M059J (cell line): ENCODE measurements around the gene DENND1A. TPM values are rescaled to one million over a fixed set of nuclear protein-coding genes. Genes with fewer than 3 reads are reported as not detected.
"Not testable (repeated sequence)": the region's sequence is repeated elsewhere in the genome, so short reads cannot be mapped to it uniquely, and the experiment has no call there.

Experiments used
- DNase-seq: peaks from one replicate; pipeline ENCODE4 v3.0.0-alpha.2; 2012; ENCODE audit warnings: low read depth
- total RNA-seq: library from RNA; depleted of rRNA; stranded (reverse); fragments of >200 nt; shearing (Covaris generic); gene quantifications from 2 replicates; pipeline ENCODE4 v1.2.3, GENCODE V29; 2014

Gene DENND1A
- total RNA-seq, 1 experiment from 2014 or later = 15.7 TPM

DNA sequence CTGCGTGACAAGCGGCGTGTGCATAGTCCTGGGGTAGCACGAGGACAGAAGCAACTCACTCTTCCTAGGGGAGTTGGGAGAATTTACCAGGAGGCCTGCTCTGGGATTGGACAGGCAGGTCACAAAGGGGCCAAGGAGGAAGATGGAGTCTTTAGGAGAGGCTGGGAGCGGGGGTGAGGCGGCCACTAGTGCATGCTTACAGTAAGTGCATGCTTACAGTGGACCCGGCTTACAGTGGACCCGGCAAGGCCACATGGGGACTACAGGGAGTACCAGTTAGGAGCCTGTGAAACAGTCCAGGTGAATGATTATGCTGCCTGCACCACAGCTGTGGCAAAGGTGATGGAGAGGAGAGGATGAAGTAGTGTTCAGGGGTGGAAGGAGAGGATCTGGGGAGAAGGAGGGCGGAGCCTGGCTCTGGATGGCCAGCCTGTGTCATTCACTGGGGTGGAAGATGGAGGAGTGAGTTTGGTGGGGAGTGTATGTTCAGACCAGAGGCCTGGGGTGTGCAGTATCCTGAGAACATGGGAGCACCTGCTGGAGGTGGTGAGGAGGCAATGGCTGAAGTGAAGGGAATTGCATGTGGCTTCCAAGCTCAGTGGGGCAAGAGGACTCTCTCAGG lies 495.2 kb downstream of the DENND1A start:
- DNase-seq = no peak

DNA sequence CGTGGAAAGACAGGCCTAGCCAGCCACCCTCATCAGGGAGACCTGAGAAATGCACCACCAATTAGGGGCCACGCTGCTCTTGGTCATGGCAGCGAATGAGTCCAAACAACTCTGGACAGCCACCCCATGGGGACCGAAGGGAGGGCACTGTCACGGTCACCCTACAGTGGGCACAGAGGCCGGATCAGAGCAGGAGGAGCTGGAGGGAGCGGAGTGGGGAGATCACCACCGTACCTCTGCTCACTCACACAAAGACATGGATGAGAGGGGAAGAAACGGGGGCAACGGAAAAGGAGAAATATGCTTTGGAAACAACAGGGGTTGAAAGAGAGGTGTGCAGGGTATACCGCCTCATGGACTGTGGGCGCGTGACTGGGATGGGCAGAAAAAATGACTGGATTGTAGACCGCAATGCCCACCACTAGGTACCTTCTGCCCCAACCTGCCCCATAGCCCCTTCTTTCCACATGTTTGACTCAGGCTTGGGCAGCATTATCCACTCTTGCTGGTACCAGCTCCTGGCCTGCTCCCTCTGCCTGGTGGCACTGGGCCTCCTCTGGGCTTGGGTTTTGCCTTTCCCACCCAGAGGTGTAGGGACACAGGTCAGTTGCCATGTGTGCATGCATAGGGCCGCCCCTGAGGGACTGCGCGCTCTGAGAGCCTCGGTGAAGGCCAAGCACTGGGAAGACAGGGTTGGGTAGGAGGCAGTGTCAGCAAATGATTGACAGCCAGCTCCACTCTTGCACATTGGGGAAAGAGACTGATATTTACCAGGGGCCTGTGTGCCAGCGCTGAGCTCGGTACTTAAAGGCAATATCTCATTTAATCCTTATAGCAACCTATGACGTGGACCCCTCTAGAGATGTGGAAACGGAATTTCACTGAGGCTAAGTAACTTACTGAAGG lies 497.3 kb downstream of the DENND1A start:
- DNase-seq = no peak

DNA sequence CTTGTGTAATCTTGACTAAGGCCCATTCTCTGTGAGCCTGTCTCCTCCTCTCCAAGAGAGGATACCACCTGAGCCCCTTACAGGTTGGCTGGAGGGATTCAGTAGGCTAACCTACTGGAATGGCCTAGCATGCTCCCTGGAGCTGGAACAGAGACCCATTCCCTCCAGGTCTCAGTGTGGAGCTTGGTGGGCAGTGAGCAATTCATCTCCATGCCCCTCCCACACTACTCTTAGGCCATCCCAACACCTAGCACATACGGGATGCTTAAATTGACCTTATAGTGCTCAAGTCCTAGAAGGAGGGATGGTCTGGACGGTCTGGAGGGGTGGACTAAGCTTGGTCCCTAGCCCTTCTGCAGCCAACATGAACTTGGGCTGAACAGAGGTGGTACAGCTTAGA lies 498.3 kb downstream of the DENND1A start:
- DNase-seq = no peak

DNA sequence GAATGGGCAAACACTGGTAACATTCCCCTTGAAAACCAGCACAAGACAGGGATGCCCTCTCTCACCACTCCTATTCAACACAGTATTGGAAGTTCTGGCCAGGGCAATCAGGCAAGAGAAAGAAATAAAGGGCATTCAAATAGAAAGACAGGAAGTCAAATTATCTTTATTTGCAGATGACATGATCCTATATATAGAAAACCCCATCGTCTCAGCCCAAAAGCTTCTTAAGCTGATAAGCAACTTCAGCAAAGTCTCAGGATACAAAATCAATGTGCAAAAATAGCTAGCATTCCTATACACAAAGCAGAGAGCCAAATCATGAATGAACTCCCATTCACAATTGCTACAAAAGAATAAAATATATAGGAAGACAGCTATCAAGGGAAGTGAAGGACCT lies 501.5 kb downstream of the DENND1A start:
- DNase-seq = not testable (repeated sequence)

DNA sequence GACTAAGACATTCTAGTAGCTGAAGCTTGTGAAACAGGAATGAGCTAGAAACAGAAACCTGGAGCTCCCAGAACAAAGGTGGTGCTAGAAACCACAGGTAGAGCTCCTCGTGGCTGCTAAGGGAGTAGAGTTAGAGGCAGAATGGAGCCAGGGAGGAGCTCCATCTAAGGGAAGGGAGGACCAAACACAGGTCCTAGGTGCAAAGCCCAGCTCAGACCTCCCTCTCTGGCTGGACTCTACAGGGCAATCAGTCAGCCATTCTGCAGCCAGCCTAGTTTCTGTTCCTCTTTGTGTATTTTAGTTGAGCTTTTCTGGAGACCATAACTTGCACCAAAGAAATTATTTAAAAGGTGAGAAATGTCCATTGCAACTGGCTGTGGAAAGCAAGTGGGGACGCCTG lies 503.5 kb downstream of the DENND1A start:
- no peak for DNase-seq

DNA sequence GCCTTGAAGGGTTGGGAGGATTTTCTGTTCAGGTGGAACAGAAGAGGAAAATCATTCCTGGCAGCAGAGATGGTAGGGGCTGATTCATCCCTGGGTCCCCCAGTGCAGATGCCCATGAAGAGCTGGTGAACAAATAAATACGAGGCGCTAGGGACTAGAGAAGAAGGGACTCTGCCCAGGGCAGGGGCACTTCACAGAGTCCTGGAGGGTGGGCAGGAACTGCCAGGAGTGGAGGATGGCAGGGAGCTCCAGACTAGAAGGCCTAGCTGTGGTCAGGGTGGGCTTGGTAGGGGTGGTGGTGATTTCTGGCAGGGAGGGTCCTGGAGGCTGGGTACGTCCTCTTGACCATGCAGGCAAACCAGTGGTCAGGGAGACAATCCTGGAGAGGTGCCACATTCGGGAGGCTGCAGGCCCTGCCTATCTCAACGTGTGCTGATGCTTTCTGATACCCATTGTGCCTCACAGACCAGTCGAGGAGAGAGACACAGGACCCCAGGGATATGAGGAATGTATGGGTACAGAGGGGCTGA lies 504.0 kb downstream of the DENND1A start:
- no peak for DNase-seq

DNA sequence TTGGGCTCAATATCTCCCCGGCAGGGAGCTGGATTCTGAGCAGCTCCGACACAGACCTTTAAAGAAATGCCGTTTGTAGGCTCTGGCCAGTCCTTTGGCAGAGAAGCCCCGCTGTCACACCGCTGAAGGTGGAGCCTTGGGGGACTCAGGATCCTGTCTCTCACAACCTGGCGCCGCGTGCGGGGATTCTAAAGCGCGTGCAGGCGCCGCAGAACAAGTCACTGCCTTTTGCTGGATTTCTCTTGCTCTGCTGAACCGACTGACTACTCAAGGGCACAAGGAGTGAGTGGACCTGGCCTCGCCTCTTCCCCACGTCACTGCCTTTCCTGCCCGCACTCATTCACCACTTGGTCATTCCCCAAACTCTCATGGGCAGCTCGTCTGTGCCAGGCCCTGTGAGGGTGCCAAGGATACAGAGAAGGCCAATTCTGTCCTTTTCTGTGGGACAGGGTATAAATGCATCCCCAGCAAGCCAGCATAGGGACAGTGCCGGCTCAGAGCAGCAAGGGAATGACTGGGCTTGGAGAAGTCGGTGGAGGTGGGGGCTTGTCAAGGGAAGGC lies 504.6 kb downstream of the DENND1A start:
- DNase-seq = no peak

DNA sequence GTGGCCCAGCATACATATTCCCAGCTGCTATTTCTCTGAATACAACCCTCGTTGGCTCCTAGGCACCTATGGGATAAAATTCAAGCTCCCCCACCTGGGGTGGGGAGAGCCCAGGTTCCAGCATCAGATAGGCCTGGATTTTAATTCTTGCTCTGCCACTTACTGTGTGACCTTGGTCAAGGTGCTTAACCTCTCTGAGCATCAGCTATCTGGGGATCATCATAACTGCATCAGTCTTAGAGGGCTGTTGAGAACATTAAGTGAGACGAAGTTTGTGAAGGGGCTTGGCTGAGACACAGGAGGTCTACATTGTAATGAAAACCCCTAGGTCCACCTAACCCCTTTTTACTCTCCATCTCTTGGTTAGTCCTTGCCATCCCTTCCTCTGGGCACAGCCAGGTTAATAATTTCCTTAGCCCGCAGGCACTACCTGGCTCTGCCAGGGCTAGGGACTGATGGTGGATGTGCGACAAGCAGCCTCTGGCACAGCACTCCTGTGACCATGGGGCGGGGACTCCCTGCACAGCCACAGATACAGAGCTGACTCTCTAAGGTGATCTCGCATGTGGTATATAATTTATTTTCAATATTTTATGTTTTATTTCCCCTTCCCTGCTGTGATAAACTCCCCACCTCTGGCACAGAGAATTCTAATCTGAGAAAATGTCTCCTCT lies 505.2 kb downstream of the DENND1A start:
- DNase-seq = no peak

DNA sequence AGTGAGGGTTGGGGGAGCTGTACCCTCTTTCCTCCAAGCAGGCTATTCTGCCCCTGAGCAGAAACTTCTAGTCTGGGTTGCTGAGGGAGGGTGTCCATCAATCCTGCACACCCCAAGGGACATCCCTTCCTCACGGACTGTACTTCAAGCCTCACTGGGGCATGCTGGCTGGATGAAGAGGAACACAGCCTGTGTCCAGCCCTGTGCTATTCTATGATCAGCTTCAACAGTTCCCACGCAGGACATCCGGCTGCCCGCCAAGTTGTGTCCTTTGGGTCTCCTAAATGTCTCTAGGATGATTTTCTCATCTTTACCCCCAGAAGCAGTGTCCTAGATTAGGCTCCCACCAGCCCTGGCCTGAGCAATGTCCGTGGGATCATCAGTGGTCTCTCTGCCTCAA lies 505.8 kb downstream of the DENND1A start:
- no peak for DNase-seq

DNA sequence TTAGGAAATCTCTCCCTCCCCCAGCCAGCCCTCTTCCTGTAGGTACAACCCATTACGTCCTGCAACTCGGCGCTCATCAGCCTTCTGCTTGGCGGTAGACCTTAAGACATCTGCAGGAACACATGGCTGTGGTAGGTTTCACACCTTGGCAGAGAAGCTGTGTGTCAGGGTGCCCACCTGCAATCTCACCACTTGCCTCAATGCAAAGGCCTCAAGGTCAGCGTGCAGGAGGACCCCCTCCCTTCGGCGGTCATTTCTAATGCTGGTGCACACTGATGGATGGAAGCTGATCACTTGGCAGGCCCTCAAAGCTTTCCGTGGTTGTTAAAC lies 506.6 kb downstream of the DENND1A start:
- DNase-seq = no peak

DNA sequence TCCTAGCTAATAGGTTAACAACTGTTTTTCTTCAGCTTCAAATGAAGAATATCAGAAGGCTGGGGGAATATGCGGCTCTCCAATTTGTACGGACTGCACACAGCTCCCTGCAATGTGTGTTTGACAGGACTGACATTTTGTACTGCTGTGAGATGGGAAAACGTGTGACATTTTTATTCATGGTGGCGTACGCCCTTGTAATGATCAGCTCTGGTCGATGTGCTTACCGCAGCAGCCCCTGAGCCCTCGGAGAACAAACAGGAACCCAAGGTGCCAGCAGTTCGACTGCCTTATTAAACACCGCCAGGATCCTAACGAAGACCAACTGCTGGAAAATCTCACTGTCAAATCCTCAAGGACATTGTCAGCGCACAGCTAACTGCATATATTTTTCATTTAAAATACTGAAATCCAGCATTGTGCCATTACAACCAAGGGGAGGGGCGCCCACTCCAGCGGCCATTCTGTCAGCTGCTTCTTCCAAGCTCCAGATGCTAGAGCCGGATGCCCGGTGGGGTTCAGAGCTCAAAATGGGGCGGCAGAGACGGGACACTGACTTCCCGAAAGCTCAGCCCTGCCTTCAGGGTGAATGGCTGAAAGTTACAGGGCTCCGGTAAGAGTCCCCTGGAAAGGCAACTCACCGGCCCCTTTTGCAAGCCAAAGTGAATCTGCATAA lies 507.2 kb downstream of the DENND1A start:
- no peak for DNase-seq

DNA sequence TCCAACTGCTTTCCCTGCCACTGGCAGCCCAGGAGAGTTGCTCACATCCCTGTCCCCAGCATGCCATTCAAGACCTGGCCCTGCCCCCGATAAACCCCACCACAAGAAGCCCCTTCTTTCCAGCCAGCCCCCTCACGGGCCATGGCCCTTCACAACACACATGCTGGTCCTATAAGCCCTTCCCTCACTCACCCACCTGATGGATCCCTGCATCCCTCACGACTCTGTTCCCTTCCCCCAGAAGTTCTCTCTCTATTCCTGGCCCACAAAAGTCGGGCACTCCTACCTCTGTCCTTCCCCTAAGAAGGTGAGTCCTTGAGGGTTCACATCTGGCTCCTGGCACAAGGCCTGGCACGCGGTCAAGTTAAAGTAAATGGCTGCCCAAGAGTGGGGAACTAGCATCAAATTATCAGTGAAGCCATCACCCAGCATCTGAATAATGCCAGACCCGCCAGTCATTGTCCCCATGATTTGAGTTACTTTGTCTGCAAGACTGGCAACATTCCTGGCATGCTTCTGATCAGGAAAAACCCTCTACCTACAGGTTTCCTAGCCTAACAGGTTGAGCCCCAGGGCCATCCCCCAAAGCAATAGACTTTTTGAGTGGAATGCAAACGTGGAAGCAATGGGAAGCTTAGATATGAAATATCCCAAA lies 508.0 kb downstream of the DENND1A start:
- DNase-seq = no peak

DNA sequence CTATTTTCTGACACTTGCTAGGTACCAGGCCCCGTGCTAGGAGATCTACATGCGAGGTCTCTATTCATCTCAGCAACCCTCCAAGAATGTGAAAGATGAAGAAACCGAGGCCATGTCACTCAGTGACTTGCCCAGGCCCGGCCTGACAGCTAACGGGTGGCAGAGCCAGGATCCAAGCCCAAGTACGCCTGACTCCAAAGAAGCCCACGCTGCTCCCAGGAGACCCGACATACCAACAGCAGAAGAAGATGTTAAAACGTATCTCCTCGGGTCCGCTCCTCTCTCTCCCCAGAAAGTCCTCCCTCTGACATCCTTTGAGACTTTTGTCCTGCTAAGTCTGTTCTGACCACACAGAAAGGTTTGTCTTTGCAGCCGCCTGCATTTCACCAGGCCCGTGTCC lies 508.7 kb downstream of the DENND1A start:
- DNase-seq = no peak

DNA sequence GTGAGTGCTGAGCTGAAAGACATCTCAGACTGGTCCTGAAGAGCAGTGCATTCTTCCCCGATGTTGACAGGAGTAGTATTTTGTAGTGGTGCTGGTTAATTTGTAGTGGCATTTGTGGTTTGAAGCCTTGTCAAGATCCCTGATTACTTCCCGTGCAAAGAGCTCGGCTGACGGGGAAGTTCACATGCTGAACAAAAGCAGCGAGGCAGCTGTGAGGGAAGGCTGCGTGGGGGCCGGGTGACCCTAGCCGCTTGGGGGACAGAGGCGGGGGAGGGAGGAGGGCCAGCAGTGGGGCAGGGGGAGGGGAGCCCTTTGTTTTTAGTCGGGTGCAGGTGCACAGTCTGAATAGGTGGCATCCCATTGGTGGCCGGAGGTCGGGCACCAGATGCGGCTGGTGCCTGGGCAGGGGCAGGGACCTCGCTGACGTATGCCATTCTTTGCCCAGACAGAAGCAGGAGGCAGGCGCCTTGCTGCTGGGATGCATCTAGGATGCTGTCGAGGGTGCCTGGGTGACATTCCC lies 509.3 kb downstream of the DENND1A start:
- no peak for DNase-seq

DNA sequence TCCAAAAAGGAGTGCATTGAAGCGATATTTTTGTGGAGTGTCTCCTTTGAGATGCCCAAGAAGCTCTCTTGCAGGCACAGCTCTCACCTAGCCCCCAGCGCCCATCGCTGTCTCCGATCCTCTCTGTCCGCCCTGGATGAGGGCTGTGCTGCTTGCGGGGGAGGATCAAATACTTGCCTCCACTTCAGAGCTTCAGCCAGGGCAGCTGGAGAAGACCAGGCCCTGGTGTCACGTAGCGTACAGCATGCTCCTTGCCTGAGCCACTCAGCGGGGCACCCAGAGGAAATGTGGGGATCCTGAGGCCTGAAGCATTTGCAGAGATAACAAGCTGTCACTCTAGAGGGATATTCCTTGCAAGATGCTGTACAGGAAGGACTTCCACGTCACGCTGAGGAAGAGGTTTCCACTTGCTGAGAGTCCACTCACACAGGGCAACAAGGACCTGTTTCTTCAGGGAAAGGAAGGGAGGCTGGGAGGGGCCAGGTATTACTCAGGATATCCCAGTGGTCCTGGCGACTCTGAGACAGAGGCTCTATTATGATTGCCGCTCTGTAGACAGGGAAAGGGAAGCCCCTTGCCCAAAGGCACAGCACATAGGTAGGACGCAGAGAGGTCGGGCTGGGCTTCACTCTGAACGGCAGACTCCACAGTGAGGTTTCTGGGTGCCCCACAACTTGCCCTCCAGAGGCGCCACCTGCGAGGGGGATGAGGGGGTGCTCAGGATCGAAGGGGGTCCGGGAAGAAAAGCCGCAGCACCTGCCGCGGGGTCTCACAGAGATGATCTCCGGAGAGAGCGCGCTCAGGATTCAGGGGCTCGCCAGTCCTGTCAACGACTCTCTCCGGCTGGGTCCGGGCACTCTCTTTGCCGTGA lies 510.0 kb downstream of the DENND1A start:
- no peak for DNase-seq

DNA sequence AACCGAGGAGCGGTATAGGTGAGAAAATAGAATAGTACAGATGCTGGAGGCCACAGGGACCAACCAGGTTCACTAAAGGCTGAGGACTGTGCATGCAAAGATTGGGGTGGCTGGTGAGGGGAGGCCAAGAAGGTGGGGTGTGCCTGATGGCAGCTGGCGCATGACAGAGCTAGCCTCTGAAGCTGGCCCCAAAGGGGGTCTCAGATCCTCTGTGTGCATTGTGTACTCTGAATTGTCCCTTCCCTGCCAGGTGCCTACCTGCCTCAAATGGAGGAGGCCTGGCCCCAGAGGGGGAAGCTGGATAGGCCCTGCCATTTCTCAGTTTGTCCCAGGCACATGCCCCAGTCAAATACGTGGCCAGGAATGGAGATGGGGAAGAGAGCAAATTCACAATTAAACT lies 510.8 kb downstream of the DENND1A start:
- DNase-seq = no peak

DNA sequence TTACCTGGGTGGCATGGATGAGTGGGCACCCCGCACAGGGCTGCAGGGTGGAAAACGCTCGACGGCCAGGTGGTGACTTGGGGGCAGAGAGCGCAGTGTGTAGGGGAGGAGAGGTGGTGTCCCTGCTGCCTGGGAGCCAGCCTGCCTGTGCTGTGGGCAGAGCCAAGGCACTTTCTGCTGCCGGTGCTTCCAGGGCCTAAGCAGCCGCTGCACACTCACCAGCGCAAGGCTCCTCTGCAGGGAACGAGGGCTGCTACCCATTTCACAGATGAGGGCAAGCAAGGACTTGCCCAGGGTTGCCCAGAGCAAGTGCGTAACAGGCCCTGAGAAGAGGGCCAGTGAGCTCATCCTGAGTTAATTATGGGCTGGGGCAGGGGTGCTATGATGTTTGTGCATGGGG lies 511.4 kb downstream of the DENND1A start:
- DNase-seq = no peak

DNA sequence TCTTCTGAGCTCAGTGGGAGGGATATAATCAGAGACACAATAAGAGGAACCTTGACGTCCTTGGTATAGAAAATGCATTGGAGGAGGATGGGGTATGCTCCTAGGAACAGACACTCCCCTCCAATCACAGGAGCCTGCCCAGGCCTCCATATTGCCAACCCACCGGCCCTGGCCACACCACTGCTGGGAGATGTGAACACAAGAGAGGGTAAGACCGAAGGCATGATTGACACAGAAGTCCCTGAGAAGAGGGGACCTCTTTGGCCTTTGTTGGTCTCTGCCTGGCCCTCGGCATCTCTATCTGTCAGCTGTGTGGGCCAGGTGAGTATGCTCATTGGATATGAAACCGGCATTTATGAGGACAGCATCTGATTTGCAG lies 511.9 kb downstream of the DENND1A start:
- DNase-seq = no peak

DNA sequence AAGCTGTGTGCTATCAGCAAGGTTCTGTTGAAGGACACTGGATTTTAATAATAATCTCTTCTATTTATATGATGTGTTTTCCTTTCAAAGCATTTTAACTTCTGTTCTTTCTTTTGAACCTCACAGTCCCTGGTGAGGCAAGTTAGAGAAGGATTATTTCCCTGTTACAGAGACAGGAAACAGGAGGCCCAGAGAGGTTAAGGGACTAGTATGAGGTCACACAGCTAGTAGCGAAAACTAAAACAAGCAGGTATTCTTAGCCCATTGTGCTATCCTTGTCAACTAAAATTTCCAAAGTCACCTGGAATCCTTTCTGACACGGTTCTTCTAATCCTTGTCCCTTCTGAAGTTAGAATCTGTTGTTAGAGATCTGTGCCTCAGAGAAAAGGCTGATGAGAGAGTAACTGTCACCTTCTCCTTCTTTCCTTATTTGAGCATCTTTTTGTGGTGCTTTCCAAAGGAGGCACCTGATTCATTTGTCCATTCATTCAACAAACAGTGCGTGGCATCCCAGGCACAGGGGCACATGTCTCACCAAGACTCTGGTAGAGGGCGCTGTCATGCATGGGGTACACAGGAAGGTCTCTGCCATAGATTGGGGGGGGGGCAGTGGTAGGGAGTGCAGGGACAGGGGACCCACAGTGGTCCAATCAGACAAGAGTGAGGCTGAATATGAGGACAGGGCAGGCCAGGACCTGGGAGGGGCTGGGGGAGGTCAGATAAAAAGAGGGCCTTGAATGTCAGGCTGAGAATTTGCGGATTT lies 512.5 kb downstream of the DENND1A start:
- DNase-seq = no peak
